SK-N-SH treated with all-trans-retinoic acid at 6 μM for 48 hours (cell line): Measurements from ENCODE around the gene PIGU.

Experiments
- ARNTL ChIP-seq: fragments of 450-650 bp; formaldehyde crosslinking; IDR thresholded peaks from 2 replicates; pipeline ENCODE4 v1.5.0; 2020; ENCODE audit warnings: low read depth, mild to moderate bottlenecking, moderate library complexity, borderline replicate concordance
- GLIS3 ChIP-seq: fragments of 250-450 bp; sonication (Bioruptor Pico); IDR thresholded peaks from 2 replicates; pipeline ENCODE4 v1.5.0; 2020; ENCODE audit warnings: mild to moderate bottlenecking, moderate library complexity
- RARB ChIP-seq: fragments of 250-450 bp; sonication (Bioruptor Pico); IDR thresholded peaks from 2 replicates; pipeline ENCODE4 v1.8.0; 2021; ENCODE audit warnings: mild to moderate bottlenecking, moderate library complexity
- ZFP3 ChIP-seq: fragments of 250-450 bp; sonication (Bioruptor Pico); IDR thresholded peaks from 2 replicates; pipeline ENCODE4 v1.5.0; 2020; ENCODE audit warnings: mild to moderate bottlenecking, moderate library complexity
- ZFP30 ChIP-seq: fragments of 450-650 bp; formaldehyde crosslinking; IDR thresholded peaks from 2 replicates; pipeline ENCODE4 v1.5.0; 2022; ENCODE audit warnings: mild to moderate bottlenecking, moderate library complexity
- TF ChIP-seq, protein P1 (sequence below): fragments of 250-450 bp; sonication (Bioruptor Pico); IDR thresholded peaks from 2 replicates; pipeline ENCODE4 v1.5.1; 2020; ENCODE audit warnings: low read depth, mild to moderate bottlenecking, moderate library complexity
- TF ChIP-seq, protein P2 (sequence below): fragments of 250-450 bp; sonication (Bioruptor Pico); IDR thresholded peaks from 2 replicates; pipeline ENCODE4 v1.8.0; 2020; ENCODE audit warnings: mild to moderate bottlenecking, moderate library complexity, borderline replicate concordance
- TF ChIP-seq, protein P3 (sequence below): fragments of 250-450 bp; sonication (Bioruptor Pico); IDR thresholded peaks from 2 replicates; pipeline ENCODE4 v1.5.0; 2020; ENCODE audit warnings: mild to moderate bottlenecking, moderate library complexity

DNA sequence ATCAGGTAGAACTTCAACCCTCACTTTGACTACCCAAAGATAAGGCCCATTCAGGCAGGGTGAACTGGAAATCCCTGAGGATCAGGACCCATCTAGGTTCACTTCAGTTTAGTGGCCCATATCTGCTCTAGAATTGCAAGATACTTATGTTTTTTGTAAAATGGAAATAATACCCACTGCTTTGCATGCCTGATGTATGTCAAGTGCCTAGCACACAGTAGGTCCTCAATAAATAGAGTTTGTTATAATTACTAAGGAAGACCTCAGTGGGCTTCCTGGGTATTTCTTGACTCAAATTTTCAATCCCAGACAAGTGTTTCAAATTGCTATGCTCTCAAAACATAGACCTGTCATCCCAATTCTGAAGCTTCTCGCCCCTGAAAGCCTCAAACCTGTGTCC lies 32.5 kb downstream of the PIGU start:
- TF ChIP-seq RARB (CRISPR knock-in tag) (no peak), ZFP3 (no peak), ARNTL (CRISPR knock-in tag) (no peak), ZFP30 (CRISPR knock-in tag) (no peak), GLIS3 (no peak)
- TF ChIP-seq, protein P1, sequence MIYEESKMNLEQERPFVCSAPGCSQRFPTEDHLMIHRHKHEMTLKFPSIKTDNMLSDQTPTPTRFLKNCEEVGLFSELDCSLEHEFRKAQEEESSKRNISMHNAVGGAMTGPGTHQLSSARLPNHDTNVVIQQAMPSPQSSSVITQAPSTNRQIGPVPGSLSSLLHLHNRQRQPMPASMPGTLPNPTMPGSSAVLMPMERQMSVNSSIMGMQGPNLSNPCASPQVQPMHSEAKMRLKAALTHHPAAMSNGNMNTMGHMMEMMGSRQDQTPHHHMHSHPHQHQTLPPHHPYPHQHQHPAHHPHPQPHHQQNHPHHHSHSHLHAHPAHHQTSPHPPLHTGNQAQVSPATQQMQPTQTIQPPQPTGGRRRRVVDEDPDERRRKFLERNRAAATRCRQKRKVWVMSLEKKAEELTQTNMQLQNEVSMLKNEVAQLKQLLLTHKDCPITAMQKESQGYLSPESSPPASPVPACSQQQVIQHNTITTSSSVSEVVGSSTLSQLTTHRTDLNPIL = no peak
- TF ChIP-seq, protein P2, sequence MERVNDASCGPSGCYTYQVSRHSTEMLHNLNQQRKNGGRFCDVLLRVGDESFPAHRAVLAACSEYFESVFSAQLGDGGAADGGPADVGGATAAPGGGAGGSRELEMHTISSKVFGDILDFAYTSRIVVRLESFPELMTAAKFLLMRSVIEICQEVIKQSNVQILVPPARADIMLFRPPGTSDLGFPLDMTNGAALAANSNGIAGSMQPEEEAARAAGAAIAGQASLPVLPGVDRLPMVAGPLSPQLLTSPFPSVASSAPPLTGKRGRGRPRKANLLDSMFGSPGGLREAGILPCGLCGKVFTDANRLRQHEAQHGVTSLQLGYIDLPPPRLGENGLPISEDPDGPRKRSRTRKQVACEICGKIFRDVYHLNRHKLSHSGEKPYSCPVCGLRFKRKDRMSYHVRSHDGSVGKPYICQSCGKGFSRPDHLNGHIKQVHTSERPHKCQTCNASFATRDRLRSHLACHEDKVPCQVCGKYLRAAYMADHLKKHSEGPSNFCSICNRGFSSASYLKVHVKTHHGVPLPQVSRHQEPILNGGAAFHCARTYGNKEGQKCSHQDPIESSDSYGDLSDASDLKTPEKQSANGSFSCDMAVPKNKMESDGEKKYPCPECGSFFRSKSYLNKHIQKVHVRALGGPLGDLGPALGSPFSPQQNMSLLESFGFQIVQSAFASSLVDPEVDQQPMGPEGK = no peak
- TF ChIP-seq, protein P3, sequence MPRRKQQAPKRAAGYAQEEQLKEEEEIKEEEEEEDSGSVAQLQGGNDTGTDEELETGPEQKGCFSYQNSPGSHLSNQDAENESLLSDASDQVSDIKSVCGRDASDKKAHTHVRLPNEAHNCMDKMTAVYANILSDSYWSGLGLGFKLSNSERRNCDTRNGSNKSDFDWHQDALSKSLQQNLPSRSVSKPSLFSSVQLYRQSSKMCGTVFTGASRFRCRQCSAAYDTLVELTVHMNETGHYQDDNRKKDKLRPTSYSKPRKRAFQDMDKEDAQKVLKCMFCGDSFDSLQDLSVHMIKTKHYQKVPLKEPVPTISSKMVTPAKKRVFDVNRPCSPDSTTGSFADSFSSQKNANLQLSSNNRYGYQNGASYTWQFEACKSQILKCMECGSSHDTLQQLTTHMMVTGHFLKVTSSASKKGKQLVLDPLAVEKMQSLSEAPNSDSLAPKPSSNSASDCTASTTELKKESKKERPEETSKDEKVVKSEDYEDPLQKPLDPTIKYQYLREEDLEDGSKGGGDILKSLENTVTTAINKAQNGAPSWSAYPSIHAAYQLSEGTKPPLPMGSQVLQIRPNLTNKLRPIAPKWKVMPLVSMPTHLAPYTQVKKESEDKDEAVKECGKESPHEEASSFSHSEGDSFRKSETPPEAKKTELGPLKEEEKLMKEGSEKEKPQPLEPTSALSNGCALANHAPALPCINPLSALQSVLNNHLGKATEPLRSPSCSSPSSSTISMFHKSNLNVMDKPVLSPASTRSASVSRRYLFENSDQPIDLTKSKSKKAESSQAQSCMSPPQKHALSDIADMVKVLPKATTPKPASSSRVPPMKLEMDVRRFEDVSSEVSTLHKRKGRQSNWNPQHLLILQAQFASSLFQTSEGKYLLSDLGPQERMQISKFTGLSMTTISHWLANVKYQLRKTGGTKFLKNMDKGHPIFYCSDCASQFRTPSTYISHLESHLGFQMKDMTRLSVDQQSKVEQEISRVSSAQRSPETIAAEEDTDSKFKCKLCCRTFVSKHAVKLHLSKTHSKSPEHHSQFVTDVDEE (CRISPR knock-in tag) = no peak
